ENCODE measurements around the gene GNG10.
A peak's percentile ranks its signal among the peaks of the same experiment; 100 is the strongest.

GNG10 gene

GRCh38 chr9:111649016-111649415 lies 12.4 kb upstream of the GNG10 start:
- no peak overlapping the region for H3K4me3 ChIP-seq (ENCODE audit: control insufficient read depth, low read depth, low read length)
- no peak for TF ChIP-seq CTCF (conservative IDR thresholded peaks at IDR 0.05; ENCODE audit: control insufficient read depth, insufficient read depth, low read depth, low read length)
- DNase-seq (ENCODE audit: low read depth), result no peak

- H3K4me3 ChIP-seq (ENCODE audit: control insufficient read depth, low read depth, low read length), result no peak overlapping the region
Observed at GRCh38 chr9:111657051-111657450, 4.4 kb upstream of the GNG10 start.

GRCh38 chr9:111658943-111659342 lies 2.5 kb upstream of the GNG10 start:
- TF ChIP-seq CTCF (conservative IDR thresholded peaks at IDR 0.05; ENCODE audit: control insufficient read depth, insufficient read depth, low read depth, low read length), result no peak
- H3K4me3 ChIP-seq (ENCODE audit: control insufficient read depth, low read depth, low read length), result no peak overlapping the region
- DNase-seq (ENCODE audit: low read depth), result no peak

More at GRCh38 chr9:111657051-111657450, 4.4 kb upstream of the GNG10 start:
- no peak for TF ChIP-seq CTCF (conservative IDR thresholded peaks at IDR 0.05; ENCODE audit: control insufficient read depth, insufficient read depth, low read depth, low read length)
- no peak for DNase-seq (ENCODE audit: low read depth)

GRCh38 chr9:111659691-111660090 lies 1.7 kb upstream of the GNG10 start:
- DNase-seq (ENCODE audit: low read depth), result no peak
- H3K4me3 ChIP-seq (ENCODE audit: control insufficient read depth, low read depth, low read length), result no peak overlapping the region
- TF ChIP-seq CTCF (conservative IDR thresholded peaks at IDR 0.05; ENCODE audit: control insufficient read depth, insufficient read depth, low read depth, low read length), result no peak

GRCh38 chr9:111661802-111662521 lies 557 bp downstream of the GNG10 start:
- no peak for TF ChIP-seq CTCF (conservative IDR thresholded peaks at IDR 0.05; ENCODE audit: control insufficient read depth, insufficient read depth, low read depth, low read length)
- peak overlapping the region; percentile 79 for H3K4me3 ChIP-seq (ENCODE audit: control insufficient read depth, low read depth, low read length)
- peak; percentile 19 for DNase-seq (ENCODE audit: low read depth)

GRCh38 chr9:111662576-111663300 lies 1.3 kb downstream of the GNG10 start:
- TF ChIP-seq CTCF (conservative IDR thresholded peaks at IDR 0.05; ENCODE audit: control insufficient read depth, insufficient read depth, low read depth, low read length), result no peak
- H3K4me3 ChIP-seq (ENCODE audit: control insufficient read depth, low read depth, low read length), result peak overlapping the region; percentile 79
- peak; percentile 11 for DNase-seq (ENCODE audit: low read depth)

Measured in fibroblast of mammary gland (primary cell).